Measurements from ENCODE around the gene NELFA. TPM values are rescaled to one million over a fixed set of nuclear protein-coding genes. Genes with fewer than 3 reads are reported as not detected.

NELFA gene
- total RNA-seq: 10 to 100 TPM; 32.7 to 50.1 (median 43.6) TPM
- 10 to 100 TPM; 29.2 to 41.1 TPM for polyA plus RNA-seq
- total RNA-seq: 29.6 reads per million, percentile 59 among the genes with 10 or more reads in this experiment

DNA sequence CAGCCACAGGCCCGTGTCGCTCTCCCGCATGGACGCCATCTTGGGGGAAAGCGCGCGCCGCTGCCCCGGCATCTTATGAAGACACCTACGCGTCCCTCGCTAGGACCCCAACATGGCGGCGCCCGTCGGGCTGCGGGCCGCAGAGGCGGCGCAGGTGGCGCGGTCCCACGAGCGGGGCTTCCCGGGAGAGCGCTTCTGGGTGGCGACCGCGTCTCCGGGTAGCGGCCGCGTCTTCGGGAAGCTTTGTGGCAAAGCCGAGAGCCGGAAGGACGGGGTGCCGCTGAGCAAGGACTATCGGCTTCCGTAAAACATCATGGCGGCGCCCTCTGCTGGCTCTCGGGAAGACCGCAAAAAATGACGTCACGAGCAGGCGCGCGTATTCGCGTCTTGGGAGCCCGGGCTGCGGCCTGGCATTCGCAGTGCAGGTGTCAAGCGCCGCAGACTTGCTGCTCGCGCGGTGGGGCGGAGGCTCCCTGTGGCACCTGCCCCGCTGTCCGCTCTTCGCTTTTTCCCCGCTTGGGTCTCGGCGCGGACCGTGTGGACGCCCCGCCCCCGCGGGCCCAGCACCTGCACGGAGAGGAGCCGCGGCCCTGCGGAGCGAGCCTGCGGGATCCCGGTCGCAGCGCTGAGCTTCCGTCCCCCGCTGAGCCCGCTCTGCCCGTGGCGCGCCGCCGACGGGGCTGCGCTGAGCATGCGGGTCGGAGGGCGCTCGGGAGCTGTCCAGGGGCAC, at the start of gene NELFA:
Gene NELFA (minus strand): TSS at position 54 of the 730 bp plus-strand sequence. CDS start 15 bp downstream, at position 39.
- H3K4me3 ChIP-seq (ENCODE audit: low read length): peak within 1 kb of the TSS; percentile 96
- peaks cover 0 to 2% (median 0%) of the 10 kb centered on the region in 11 donors for H3K9me3 Mint-ChIP-seq
- ChIA-PET POLR2A (interaction anchor here (0.6 to 2.2 kb wide), 13 partner anchors 12 to 1076 kb away, joined by 3 to 12 read pairs (median 4); partner anchors contain the start of genes HAUS3, MXD4, NSD2 and POLN), CTCF (no interaction called here)
- peaks cover 0 to 16% (median 5%) of the 10 kb centered on the region in 5 donors for H3K36me3 Mint-ChIP-seq
- ATAC-seq: peak; percentile 93
- no peaks in the 10 kb centered on the region for H3K27me3 ChIP-seq (ENCODE audit: control insufficient read depth in 2 of 2, insufficient read depth in 2 of 2, low read length in 2 of 2)
- peaks cover 30 to 38% (median 34%) of the 10 kb centered on the region in 7 donors for H3K4me1 Mint-ChIP-seq
- DNase-seq: peak; percentile 92 to 98 (median 96)
- H3K4me3 Mint-ChIP-seq: peak within 1 kb of the TSS; percentile 81 to 96 (median 94)
- peaks cover 0 to 20% (median 0%) of the 10 kb centered on the region in 5 donors for H3K27me3 Mint-ChIP-seq
- H3K9me3 ChIP-seq (ENCODE audit: control insufficient read depth in 2 of 3, low read length in 3 of 3): no peaks in the 10 kb centered on the region
- H3K36me3 ChIP-seq (ENCODE audit: control insufficient read depth in 2 of 3, insufficient read depth in 3 of 3, low read length in 3 of 3): peaks cover 0 to 7% (median 0%) of the 10 kb centered on the region in 3 experiments
- H3K27ac Mint-ChIP-seq: peak within 1 kb of the TSS; percentile 91 to 99 (median 96)
- H3K4me1 ChIP-seq (ENCODE audit: control insufficient read depth in 2 of 2, insufficient read depth in 2 of 2, low read length in 2 of 2): peaks cover 13 to 24% of the 10 kb centered on the region in 2 donors
- intact Hi-C loops (cut with micrococcal nuclease): loop anchor here (1.0 to 5.0 kb wide), 18 partner anchors 32 to 1066 kb away; partner anchors contain the start of genes CFAP99 (in 2 of the 2), HAUS3 (in 2 of the 2), LETM1 (in 2 of the 2) and POLN (in 2 of the 2)
- H3K27ac ChIP-seq (ENCODE audit: low read depth, low read length): peak within 1 kb of the TSS; percentile 99

DNA sequence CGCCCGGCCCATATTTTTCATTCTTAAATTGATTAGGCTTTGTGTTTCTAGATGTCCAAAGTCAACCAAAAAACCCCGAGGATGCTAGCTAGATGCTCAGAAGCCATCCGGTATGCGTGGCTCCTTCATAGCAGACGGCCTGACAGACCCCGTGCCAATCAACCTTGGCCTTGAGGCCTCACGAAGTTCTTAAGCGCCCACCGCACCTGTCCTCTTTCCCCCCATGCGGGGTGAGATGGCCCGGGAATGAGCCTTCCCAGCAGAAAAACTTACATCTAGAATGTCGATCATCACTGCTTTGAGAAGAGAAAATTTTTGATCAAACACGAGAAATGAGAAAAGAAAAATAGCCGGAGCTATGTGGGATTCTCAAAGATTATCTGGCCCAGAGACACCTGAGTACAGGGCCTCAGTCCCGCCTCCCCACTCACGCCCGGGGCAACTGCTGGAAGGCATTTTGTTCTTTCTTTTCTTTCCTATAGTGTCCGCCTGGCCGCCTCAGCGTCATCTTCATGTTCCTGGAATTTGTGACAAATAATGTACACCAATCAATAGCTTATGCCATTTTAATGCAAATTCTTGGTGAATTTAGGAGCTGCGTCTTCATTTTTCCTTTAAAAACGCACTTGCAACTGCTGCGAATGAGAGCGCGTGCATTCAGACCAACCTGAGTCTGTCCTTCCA, 48.8 kb upstream of the NELFA start:
- ATAC-seq: no peak
- POLR2A ChIA-PET: no interaction called here

DNA sequence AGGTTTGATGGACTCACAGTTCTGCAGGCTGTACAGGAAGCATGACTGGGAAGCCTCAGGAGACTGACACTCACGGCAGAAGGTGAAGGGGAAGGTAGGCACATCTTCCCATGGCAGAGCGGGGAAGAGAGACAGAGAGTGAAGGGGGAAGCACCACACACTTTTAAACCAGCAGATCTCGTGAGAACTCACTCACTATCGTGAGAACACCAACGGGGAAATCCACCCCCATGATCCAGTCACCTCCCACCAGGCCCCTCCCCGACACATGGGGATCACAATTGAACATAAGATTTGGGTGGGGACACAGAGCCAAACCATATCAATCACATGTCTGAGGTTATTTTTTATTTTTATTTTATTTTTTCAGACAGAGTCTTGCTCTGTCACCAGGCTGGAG, 45.4 kb upstream of the NELFA start:
- ATAC-seq (no peak), DNase-seq (no peak)
- ChIA-PET CTCF (no interaction called here), POLR2A (no interaction called here)
- H3K36me3 ChIP-seq (ENCODE audit: control insufficient read depth in 2 of 3, insufficient read depth in 3 of 3, low read length in 3 of 3): no peaks in the 10 kb centered on the region
- no peak overlapping the region for H3K4me3 Mint-ChIP-seq
- no peaks in the 10 kb centered on the region for H3K9me3 Mint-ChIP-seq
- H3K4me1 ChIP-seq (ENCODE audit: control insufficient read depth in 2 of 2, insufficient read depth in 2 of 2, low read length in 2 of 2): no peaks in the 10 kb centered on the region
- peaks cover 0 to 3% of the 10 kb centered on the region in 2 donors for H3K27me3 ChIP-seq (ENCODE audit: control insufficient read depth in 2 of 2, insufficient read depth in 2 of 2, low read length in 2 of 2)
- peaks cover 0 to 4% (median 1%) of the 10 kb centered on the region in 5 donors for H3K36me3 Mint-ChIP-seq
- intact Hi-C loops (cut with micrococcal nuclease): no loop called here
- H3K27ac ChIP-seq (ENCODE audit: low read depth, low read length): no peak overlapping the region
- peaks cover 38 to 62% (median 42%) of the 10 kb centered on the region in 5 donors for H3K27me3 Mint-ChIP-seq
- H3K9me3 ChIP-seq (ENCODE audit: control insufficient read depth in 2 of 3, low read length in 3 of 3): no peaks in the 10 kb centered on the region
- peaks cover 0 to 6% (median 0%) of the 10 kb centered on the region in 7 donors for H3K4me1 Mint-ChIP-seq
- H3K27ac Mint-ChIP-seq: no peak overlapping the region
- no peak overlapping the region for H3K4me3 ChIP-seq (ENCODE audit: low read length)

More for the DNA sequence above, 48.8 kb upstream of the NELFA start:
- H3K36me3 ChIP-seq (ENCODE audit: control insufficient read depth in 2 of 3, insufficient read depth in 3 of 3, low read length in 3 of 3): no peaks in the 10 kb centered on the region
- Mint-ChIP-seq H3K4me3 (peak overlapping the region; percentile 58 to 86 (median 70)), H3K4me1 (peaks cover 0 to 6% (median 0%) of the 10 kb centered on the region in 7 donors), H3K36me3 (peaks cover 0 to 4% (median 1%) of the 10 kb centered on the region in 5 donors), H3K27me3 (peaks cover 29 to 51% (median 33%) of the 10 kb centered on the region in 5 donors), H3K9me3 (no peaks in the 10 kb centered on the region), H3K27ac (no peak overlapping the region)
- CTCF ChIA-PET: no interaction called here
- H3K27ac ChIP-seq (ENCODE audit: low read depth, low read length): no peak overlapping the region
- no peaks in the 10 kb centered on the region for H3K9me3 ChIP-seq (ENCODE audit: control insufficient read depth in 2 of 3, low read length in 3 of 3)
- H3K4me1 ChIP-seq (ENCODE audit: control insufficient read depth in 2 of 2, insufficient read depth in 2 of 2, low read length in 2 of 2): no peaks in the 10 kb centered on the region
- no peak overlapping the region for H3K4me3 ChIP-seq (ENCODE audit: low read length)
- intact Hi-C loops (cut with micrococcal nuclease): loop anchor here (1.0 to 5.0 kb wide), 2 partner anchors 47 to 115 kb away; no protein-coding TSS in a partner anchor
- H3K27me3 ChIP-seq (ENCODE audit: control insufficient read depth in 2 of 2, insufficient read depth in 2 of 2, low read length in 2 of 2): peaks cover 0 to 3% of the 10 kb centered on the region in 2 donors
- DNase-seq: no peak

DNA sequence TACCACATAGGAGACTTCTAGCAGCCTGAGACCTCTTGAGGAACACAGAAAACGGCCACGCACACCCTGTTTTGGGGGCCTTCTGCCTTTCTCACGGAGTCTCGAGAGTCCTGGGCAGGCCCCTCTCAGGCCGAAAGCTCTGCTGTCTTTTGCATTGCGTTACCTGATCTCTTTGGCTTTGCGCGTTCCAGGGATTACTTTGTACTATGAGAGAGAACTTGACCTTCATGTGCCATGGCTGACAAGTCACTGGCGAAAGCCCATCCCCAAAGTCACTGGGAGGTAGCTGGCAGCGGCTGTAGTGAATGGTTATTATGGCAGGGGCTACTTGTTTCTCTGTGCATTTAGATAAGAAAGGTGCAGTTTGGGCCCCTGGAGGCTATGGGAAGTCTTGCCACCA, 42.3 kb upstream of the NELFA start:
- H3K4me3 Mint-ChIP-seq: no peak overlapping the region
- Histone ChIP-seq H3K27ac (ENCODE audit: low read depth, low read length) (no peak overlapping the region), H3K36me3 (ENCODE audit: control insufficient read depth in 2 of 3, insufficient read depth in 3 of 3, low read length in 3 of 3) (no peaks in the 10 kb centered on the region), H3K4me3 (ENCODE audit: low read length) (no peak overlapping the region), H3K9me3 (ENCODE audit: control insufficient read depth in 2 of 3, low read length in 3 of 3) (no peaks in the 10 kb centered on the region), H3K27me3 (ENCODE audit: control insufficient read depth in 2 of 2, insufficient read depth in 2 of 2, low read length in 2 of 2) (no peaks in the 10 kb centered on the region), H3K4me1 (ENCODE audit: control insufficient read depth in 2 of 2, insufficient read depth in 2 of 2, low read length in 2 of 2) (no peaks in the 10 kb centered on the region)
- ChIA-PET POLR2A (interaction anchor here (0.6 kb wide), 1 partner anchor 312 kb away, joined by 5 read pairs; no protein-coding TSS in a partner anchor), CTCF (no interaction called here)
- DNase-seq (no peak), ATAC-seq (no peak)
- peaks cover 0 to 2% (median 0%) of the 10 kb centered on the region in 7 donors for H3K4me1 Mint-ChIP-seq
- peaks cover 0 to 4% (median 1%) of the 10 kb centered on the region in 5 donors for H3K36me3 Mint-ChIP-seq
- H3K27ac Mint-ChIP-seq: no peak overlapping the region
- intact Hi-C loops (cut with micrococcal nuclease): no loop called here
- H3K27me3 Mint-ChIP-seq: peaks cover 26 to 46% (median 30%) of the 10 kb centered on the region in 5 donors
- H3K9me3 Mint-ChIP-seq: no peaks in the 10 kb centered on the region

DNA sequence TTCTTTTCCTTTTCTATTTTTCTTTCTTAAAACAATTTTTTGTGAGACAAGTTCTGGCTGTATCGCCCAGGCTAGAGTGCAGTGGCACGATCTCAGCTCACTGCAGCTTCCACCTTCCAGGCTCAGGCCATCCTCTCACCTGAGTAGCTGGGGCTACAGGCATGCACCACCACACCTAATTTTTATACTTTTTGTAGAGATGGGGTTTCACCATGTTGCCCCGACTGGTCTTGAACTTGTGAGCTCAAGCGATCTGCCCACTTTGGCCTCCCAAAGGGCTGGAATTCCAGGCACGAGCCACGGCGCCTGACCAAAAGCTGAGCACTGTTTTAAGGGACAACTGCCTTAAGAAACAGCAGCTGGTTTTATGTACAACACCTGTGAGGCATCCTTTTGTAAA, 41.0 kb upstream of the NELFA start:
- peaks cover 0 to 2% (median 0%) of the 10 kb centered on the region in 11 donors for H3K9me3 Mint-ChIP-seq
- Histone ChIP-seq H3K27ac (ENCODE audit: low read depth, low read length) (no peak overlapping the region), H3K27me3 (ENCODE audit: control insufficient read depth in 2 of 2, insufficient read depth in 2 of 2, low read length in 2 of 2) (no peaks in the 10 kb centered on the region), H3K4me3 (ENCODE audit: low read length) (no peak overlapping the region), H3K36me3 (ENCODE audit: control insufficient read depth in 2 of 3, insufficient read depth in 3 of 3, low read length in 3 of 3) (no peaks in the 10 kb centered on the region), H3K4me1 (ENCODE audit: control insufficient read depth in 2 of 2, insufficient read depth in 2 of 2, low read length in 2 of 2) (no peaks in the 10 kb centered on the region), H3K9me3 (ENCODE audit: control insufficient read depth in 2 of 3, low read length in 3 of 3) (no peaks in the 10 kb centered on the region)
- H3K4me3 Mint-ChIP-seq: no peak overlapping the region
- H3K27ac Mint-ChIP-seq: no peak overlapping the region
- no peak for DNase-seq
- intact Hi-C loops (cut with micrococcal nuclease): no loop called here
- CTCF ChIA-PET: no interaction called here
- H3K4me1 Mint-ChIP-seq: peaks cover 0 to 2% (median 0%) of the 10 kb centered on the region in 7 donors
- no peak for ATAC-seq
- peaks cover 20 to 40% (median 33%) of the 10 kb centered on the region in 5 donors for H3K27me3 Mint-ChIP-seq
- H3K36me3 Mint-ChIP-seq: peaks cover 0 to 4% (median 1%) of the 10 kb centered on the region in 5 donors
- POLR2A ChIA-PET: no interaction called here

DNA sequence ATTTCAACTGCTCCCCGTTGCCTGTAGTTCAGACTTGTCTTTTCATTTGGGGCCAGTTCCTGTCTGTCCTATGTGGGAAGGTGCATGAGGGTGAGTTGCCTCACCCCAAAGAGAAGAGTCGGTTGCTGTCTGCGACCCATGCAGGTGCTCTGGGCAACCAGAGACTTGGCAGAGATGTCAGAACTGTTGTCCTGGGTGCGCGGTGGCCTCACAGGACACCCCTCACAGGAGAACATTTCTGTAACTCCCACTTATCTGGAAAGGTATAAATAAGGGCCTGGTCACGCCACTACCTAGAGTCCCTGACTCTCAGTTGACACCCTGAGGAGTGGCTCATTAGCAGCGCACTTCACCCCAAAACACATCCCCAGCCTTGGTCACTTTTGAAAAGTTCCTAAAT, 40.6 kb upstream of the NELFA start:
- H3K36me3 Mint-ChIP-seq: peaks cover 0 to 4% (median 1%) of the 10 kb centered on the region in 5 donors
- Histone ChIP-seq H3K9me3 (ENCODE audit: control insufficient read depth in 2 of 3, low read length in 3 of 3) (no peaks in the 10 kb centered on the region), H3K4me1 (ENCODE audit: control insufficient read depth in 2 of 2, insufficient read depth in 2 of 2, low read length in 2 of 2) (no peaks in the 10 kb centered on the region), H3K27ac (ENCODE audit: low read depth, low read length) (no peak overlapping the region), H3K4me3 (ENCODE audit: low read length) (no peak overlapping the region), H3K36me3 (ENCODE audit: control insufficient read depth in 2 of 3, insufficient read depth in 3 of 3, low read length in 3 of 3) (no peaks in the 10 kb centered on the region), H3K27me3 (ENCODE audit: control insufficient read depth in 2 of 2, insufficient read depth in 2 of 2, low read length in 2 of 2) (no peaks in the 10 kb centered on the region)
- intact Hi-C loops (cut with micrococcal nuclease): no loop called here
- peak overlapping the region in 1 of 9 donors; percentile 18 for H3K27ac Mint-ChIP-seq
- H3K27me3 Mint-ChIP-seq: peaks cover 20 to 40% (median 33%) of the 10 kb centered on the region in 5 donors
- peaks cover 0 to 2% (median 0%) of the 10 kb centered on the region in 11 donors for H3K9me3 Mint-ChIP-seq
- no peak for DNase-seq
- H3K4me3 Mint-ChIP-seq: no peak overlapping the region
- H3K4me1 Mint-ChIP-seq: peaks cover 0 to 2% (median 0%) of the 10 kb centered on the region in 7 donors
- no peak for ATAC-seq
- CTCF ChIA-PET: no interaction called here
- POLR2A ChIA-PET: no interaction called here

All from naive thymus-derived CD4-positive, alpha-beta T cell (primary cell).